Measurements from ENCODE around the gene RUNX1.

Gene RUNX1

GRCh38 chr21:34775793-34776192 lies 273.3 kb downstream of the RUNX1 start:
- Histone ChIP-seq H3K9me3 (ENCODE audit: control insufficient read depth, low read length) (no peaks in the 10 kb centered on the region), H3K4me3 (ENCODE audit: insufficient read depth, low read depth, low read length, poor library complexity, severe bottlenecking) (no peak overlapping the region), H3K4me1 (ENCODE audit: control insufficient read depth, insufficient read depth, low read length, poor library complexity, severe bottlenecking) (no peaks in the 10 kb centered on the region), H3K36me3 (ENCODE audit: control insufficient read depth, insufficient read depth, low read length) (no peaks in the 10 kb centered on the region), H3K27ac (ENCODE audit: insufficient read depth, low read length, poor library complexity, severe bottlenecking) (no peak overlapping the region), H3K27me3 (replicated peaks; ENCODE audit: control insufficient read depth, insufficient read depth, low read length, poor library complexity, severe bottlenecking) (no peaks in the 10 kb centered on the region)
- DNase-seq: no peak

DNA sequence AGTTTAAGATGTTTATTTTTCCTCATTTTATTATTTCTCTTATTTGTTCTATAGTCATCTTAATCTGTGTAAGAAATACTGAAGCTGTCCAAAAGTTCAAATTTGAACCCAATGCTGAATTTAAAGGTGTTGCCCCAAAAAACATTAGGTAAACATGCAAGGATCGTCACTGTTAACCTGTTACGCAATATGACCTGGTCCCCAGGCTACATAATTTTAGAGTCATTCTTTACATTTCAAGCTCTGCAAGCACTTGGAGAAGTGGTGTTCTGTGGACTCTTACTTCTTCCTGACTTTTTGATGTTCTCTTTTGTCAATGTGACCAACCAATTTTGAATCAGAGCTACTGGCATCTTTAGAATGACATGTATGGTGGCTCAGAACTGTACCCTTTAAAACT lies 274.4 kb downstream of the RUNX1 start:
- no peaks in the 10 kb centered on the region for H3K9me3 ChIP-seq (ENCODE audit: control insufficient read depth, low read length)
- H3K27me3 ChIP-seq (replicated peaks; ENCODE audit: control insufficient read depth, insufficient read depth, low read length, poor library complexity, severe bottlenecking): no peaks in the 10 kb centered on the region
- H3K36me3 ChIP-seq (ENCODE audit: control insufficient read depth, insufficient read depth, low read length): no peaks in the 10 kb centered on the region
- no peak overlapping the region for H3K27ac ChIP-seq (ENCODE audit: insufficient read depth, low read length, poor library complexity, severe bottlenecking)
- no peak for DNase-seq
- H3K4me3 ChIP-seq (ENCODE audit: insufficient read depth, low read depth, low read length, poor library complexity, severe bottlenecking): no peak overlapping the region
- H3K4me1 ChIP-seq (ENCODE audit: control insufficient read depth, insufficient read depth, low read length, poor library complexity, severe bottlenecking): no peaks in the 10 kb centered on the region

- H3K27me3 ChIP-seq (replicated peaks; ENCODE audit: control insufficient read depth, insufficient read depth, low read length, poor library complexity, severe bottlenecking): no peaks in the 10 kb centered on the region
- no peaks in the 10 kb centered on the region for H3K9me3 ChIP-seq (ENCODE audit: control insufficient read depth, low read length)
- H3K4me3 ChIP-seq (ENCODE audit: insufficient read depth, low read depth, low read length, poor library complexity, severe bottlenecking): no peak overlapping the region
- no peaks in the 10 kb centered on the region for H3K36me3 ChIP-seq (ENCODE audit: control insufficient read depth, insufficient read depth, low read length)
- no peak for DNase-seq
- H3K27ac ChIP-seq (ENCODE audit: insufficient read depth, low read length, poor library complexity, severe bottlenecking): no peak overlapping the region
- H3K4me1 ChIP-seq (ENCODE audit: control insufficient read depth, insufficient read depth, low read length, poor library complexity, severe bottlenecking): no peaks in the 10 kb centered on the region
Measured at GRCh38 chr21:34771512-34772028, 277.5 kb downstream of the RUNX1 start.

DNA sequence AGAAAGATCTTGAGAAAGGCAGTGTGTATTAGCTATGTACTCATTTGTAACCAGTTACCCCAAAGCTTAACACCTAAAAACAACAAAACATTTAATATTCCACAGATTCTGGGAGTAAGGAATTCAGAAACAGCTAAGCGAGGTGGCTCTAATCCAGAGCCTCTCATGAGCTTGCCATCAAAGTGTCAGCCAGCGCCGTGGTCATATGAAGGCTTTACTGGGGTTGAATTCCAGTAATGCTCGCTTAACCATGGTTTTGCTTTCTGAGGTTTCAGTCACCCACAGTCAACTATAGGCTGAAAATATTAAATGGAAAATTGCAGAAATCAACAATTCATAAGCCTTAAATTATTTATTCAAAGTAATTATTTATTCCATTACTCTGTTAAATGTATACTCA lies 278.5 kb downstream of the RUNX1 start:
- H3K36me3 ChIP-seq (ENCODE audit: control insufficient read depth, insufficient read depth, low read length): no peaks in the 10 kb centered on the region
- no peaks in the 10 kb centered on the region for H3K27me3 ChIP-seq (replicated peaks; ENCODE audit: control insufficient read depth, insufficient read depth, low read length, poor library complexity, severe bottlenecking)
- no peaks in the 10 kb centered on the region for H3K4me1 ChIP-seq (ENCODE audit: control insufficient read depth, insufficient read depth, low read length, poor library complexity, severe bottlenecking)
- DNase-seq: no peak
- no peak overlapping the region for H3K27ac ChIP-seq (ENCODE audit: insufficient read depth, low read length, poor library complexity, severe bottlenecking)
- H3K9me3 ChIP-seq (ENCODE audit: control insufficient read depth, low read length): no peaks in the 10 kb centered on the region
- no peak overlapping the region for H3K4me3 ChIP-seq (ENCODE audit: insufficient read depth, low read depth, low read length, poor library complexity, severe bottlenecking)

- Histone ChIP-seq H3K27ac (ENCODE audit: insufficient read depth, low read length, poor library complexity, severe bottlenecking) (no peak overlapping the region), H3K36me3 (ENCODE audit: control insufficient read depth, insufficient read depth, low read length) (no peaks in the 10 kb centered on the region), H3K9me3 (ENCODE audit: control insufficient read depth, low read length) (no peaks in the 10 kb centered on the region), H3K4me3 (ENCODE audit: insufficient read depth, low read depth, low read length, poor library complexity, severe bottlenecking) (no peak overlapping the region), H3K27me3 (replicated peaks; ENCODE audit: control insufficient read depth, insufficient read depth, low read length, poor library complexity, severe bottlenecking) (no peaks in the 10 kb centered on the region), H3K4me1 (ENCODE audit: control insufficient read depth, insufficient read depth, low read length, poor library complexity, severe bottlenecking) (no peaks in the 10 kb centered on the region)
- DNase-seq: no peak
Measured at GRCh38 chr21:34768326-34768725, 280.8 kb downstream of the RUNX1 start.

GRCh38 chr21:34766862-34767261 lies 282.2 kb downstream of the RUNX1 start:
- no peak for DNase-seq
- Histone ChIP-seq H3K27ac (ENCODE audit: insufficient read depth, low read length, poor library complexity, severe bottlenecking) (no peak overlapping the region), H3K9me3 (ENCODE audit: control insufficient read depth, low read length) (no peaks in the 10 kb centered on the region), H3K27me3 (replicated peaks; ENCODE audit: control insufficient read depth, insufficient read depth, low read length, poor library complexity, severe bottlenecking) (no peaks in the 10 kb centered on the region), H3K4me1 (ENCODE audit: control insufficient read depth, insufficient read depth, low read length, poor library complexity, severe bottlenecking) (no peaks in the 10 kb centered on the region), H3K4me3 (ENCODE audit: insufficient read depth, low read depth, low read length, poor library complexity, severe bottlenecking) (no peak overlapping the region), H3K36me3 (ENCODE audit: control insufficient read depth, insufficient read depth, low read length) (no peaks in the 10 kb centered on the region)

DNA sequence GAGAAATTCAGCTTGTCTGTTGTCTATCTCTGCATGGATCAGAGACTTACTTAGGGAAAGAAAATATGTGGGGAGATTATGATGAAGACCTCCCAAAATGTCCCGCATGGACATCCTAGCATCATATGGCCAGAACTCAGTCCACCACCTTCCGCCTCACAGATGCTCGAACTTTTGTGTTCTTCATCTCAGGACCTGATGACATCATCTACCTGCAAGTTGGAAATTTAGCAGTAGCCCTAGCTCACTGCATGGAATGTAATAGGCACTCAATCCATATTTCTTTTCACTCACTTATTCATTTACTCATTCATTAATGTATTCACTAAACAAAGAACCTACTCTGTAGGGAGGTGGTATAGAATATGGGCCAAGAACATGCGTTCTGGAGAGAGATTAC lies 283.5 kb downstream of the RUNX1 start:
- Histone ChIP-seq H3K27ac (ENCODE audit: insufficient read depth, low read length, poor library complexity, severe bottlenecking) (no peak overlapping the region), H3K4me3 (ENCODE audit: insufficient read depth, low read depth, low read length, poor library complexity, severe bottlenecking) (no peak overlapping the region), H3K36me3 (ENCODE audit: control insufficient read depth, insufficient read depth, low read length) (no peaks in the 10 kb centered on the region), H3K9me3 (ENCODE audit: control insufficient read depth, low read length) (no peaks in the 10 kb centered on the region), H3K4me1 (ENCODE audit: control insufficient read depth, insufficient read depth, low read length, poor library complexity, severe bottlenecking) (no peaks in the 10 kb centered on the region), H3K27me3 (replicated peaks; ENCODE audit: control insufficient read depth, insufficient read depth, low read length, poor library complexity, severe bottlenecking) (no peaks in the 10 kb centered on the region)
- DNase-seq: no peak

DNA sequence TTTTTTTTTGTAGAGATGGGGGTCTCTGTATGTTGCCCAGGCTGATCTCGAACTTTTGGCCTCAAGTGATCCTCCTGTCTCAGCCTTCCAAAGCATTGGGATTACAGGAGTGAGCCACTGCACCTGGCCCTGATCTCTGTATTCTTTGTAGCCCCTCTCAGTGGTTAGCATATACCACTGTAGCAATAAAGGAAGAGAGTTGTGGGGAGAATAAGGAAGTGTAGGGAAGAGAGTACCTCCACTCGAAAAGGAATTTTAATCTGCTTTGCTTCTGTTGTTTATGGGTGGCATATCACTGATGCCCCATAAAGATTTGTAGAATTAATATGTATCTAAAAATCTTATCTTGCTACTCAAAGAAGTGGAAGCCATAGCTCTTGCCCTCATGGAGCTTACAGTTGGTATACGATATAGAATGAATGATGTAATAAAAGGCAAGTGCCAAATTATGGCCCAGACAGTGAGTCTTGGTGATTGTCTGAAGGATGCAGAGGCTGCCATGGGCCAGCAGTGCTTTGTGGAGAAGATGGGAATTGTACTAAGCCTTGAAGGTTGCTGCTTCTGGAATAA lies 284.3 kb downstream of the RUNX1 start:
- Histone ChIP-seq H3K27me3 (replicated peaks; ENCODE audit: control insufficient read depth, insufficient read depth, low read length, poor library complexity, severe bottlenecking) (no peaks in the 10 kb centered on the region), H3K4me3 (ENCODE audit: insufficient read depth, low read depth, low read length, poor library complexity, severe bottlenecking) (no peak overlapping the region), H3K27ac (ENCODE audit: insufficient read depth, low read length, poor library complexity, severe bottlenecking) (no peak overlapping the region), H3K4me1 (ENCODE audit: control insufficient read depth, insufficient read depth, low read length, poor library complexity, severe bottlenecking) (no peaks in the 10 kb centered on the region), H3K9me3 (ENCODE audit: control insufficient read depth, low read length) (no peaks in the 10 kb centered on the region), H3K36me3 (ENCODE audit: control insufficient read depth, insufficient read depth, low read length) (no peaks in the 10 kb centered on the region)
- no peak for DNase-seq

GRCh38 chr21:34762786-34763185 lies 286.3 kb downstream of the RUNX1 start:
- DNase-seq: no peak
- H3K9me3 ChIP-seq (ENCODE audit: control insufficient read depth, low read length): no peaks in the 10 kb centered on the region
- no peak overlapping the region for H3K27ac ChIP-seq (ENCODE audit: insufficient read depth, low read length, poor library complexity, severe bottlenecking)
- H3K27me3 ChIP-seq (replicated peaks; ENCODE audit: control insufficient read depth, insufficient read depth, low read length, poor library complexity, severe bottlenecking): no peaks in the 10 kb centered on the region
- no peak overlapping the region for H3K4me3 ChIP-seq (ENCODE audit: insufficient read depth, low read depth, low read length, poor library complexity, severe bottlenecking)
- no peaks in the 10 kb centered on the region for H3K36me3 ChIP-seq (ENCODE audit: control insufficient read depth, insufficient read depth, low read length)
- H3K4me1 ChIP-seq (ENCODE audit: control insufficient read depth, insufficient read depth, low read length, poor library complexity, severe bottlenecking): no peaks in the 10 kb centered on the region

DNA sequence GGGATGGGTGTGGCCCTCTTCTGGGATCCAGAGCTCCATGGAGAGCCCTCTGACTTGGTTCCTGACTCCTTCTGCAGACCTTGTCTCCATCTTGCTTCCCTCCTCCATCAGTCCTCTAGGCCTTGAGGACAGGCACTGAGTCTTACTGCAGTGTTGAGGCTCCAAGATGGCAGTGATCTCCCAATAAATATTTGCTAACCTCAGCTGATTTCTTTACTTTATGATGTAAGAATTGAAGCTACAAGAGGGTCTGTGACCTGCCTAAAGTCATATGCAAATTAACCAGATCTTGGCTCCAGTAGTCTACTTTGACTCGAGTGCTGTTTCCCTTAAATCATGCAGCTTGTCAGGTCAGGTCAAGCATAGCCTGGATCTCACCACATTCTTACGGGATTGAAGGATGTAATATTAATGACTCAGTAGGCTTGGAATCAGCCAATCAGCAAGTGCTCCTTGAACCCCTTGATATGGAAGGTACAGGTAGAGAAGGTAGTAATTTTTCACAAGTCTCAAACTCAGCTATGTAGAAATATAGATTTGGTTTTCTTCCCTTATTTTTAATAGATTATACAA lies 287.3 kb downstream of the RUNX1 start:
- H3K27ac ChIP-seq (ENCODE audit: insufficient read depth, low read length, poor library complexity, severe bottlenecking): no peak overlapping the region

More for the DNA sequence above, 287.3 kb downstream of the RUNX1 start:
- Histone ChIP-seq H3K9me3 (ENCODE audit: control insufficient read depth, low read length) (no peaks in the 10 kb centered on the region), H3K36me3 (ENCODE audit: control insufficient read depth, insufficient read depth, low read length) (no peaks in the 10 kb centered on the region), H3K27me3 (replicated peaks; ENCODE audit: control insufficient read depth, insufficient read depth, low read length, poor library complexity, severe bottlenecking) (no peaks in the 10 kb centered on the region), H3K4me3 (ENCODE audit: insufficient read depth, low read depth, low read length, poor library complexity, severe bottlenecking) (no peak overlapping the region), H3K4me1 (ENCODE audit: control insufficient read depth, insufficient read depth, low read length, poor library complexity, severe bottlenecking) (no peaks in the 10 kb centered on the region)
- DNase-seq: no peak
